HCT116 (cell line): ENCODE results near the gene COG5. TPM values are rescaled to one million over a fixed set of nuclear protein-coding genes. Genes with fewer than 3 reads are reported as not detected.

ENCODE experiments used
- ATAC-seq: fragments of 200-7000 bp; cut with Tn5 transposase; 2 replicates; pipeline ENCODE4 v1.9.1; 2020; ENCODE audit warnings: mild to moderate bottlenecking, moderate library complexity
- BruUV-seq: library from RNA; stranded (reverse); fragments of 400-500 nt; replicated peaks from 2 replicates; lab custom pipeline; 2021; lab: Mats Ljungman, UMichigan
- CTCF ChIA-PET: fragments of 300-600 bp; sonication (Branson Sonifier 250); formaldehyde crosslinking; loops from one replicate; lab custom pipeline; 2021; ENCODE audit warnings: antibody characterized with exemption; lab: Charles Lee
- POLR2A ChIA-PET: fragments of 300-600, 350-600 bp; sonication (Branson Sonifier 250); formaldehyde crosslinking; loops from one replicate; lab custom pipeline; 2021; ENCODE audit warnings: antibody characterized with exemption; lab: Charles Lee
- RAD21 ChIA-PET, 2 experiments: fragments of 300-600 bp; sonication (Branson Sonifier 250); formaldehyde crosslinking; loops; one replicate each; lab custom pipeline; 2023; ENCODE audit warnings: low total read pairs in 2 of 2; ENCODE audit not compliant: uncharacterized antibody in 2 of 2, unreplicated experiment in 2 of 2, low non-redundant PET in 1 of 2; lab: Charles Lee
- DNase-seq: peaks from one replicate; pipeline ENCODE4 v3.0.0-alpha.2; 2010; ENCODE audit warnings: low read depth, low spot score
- H2AFZ ChIP-seq: fragments of 200-600 bp; shearing (Covaris generic), sonication (generic); 2 replicates; pipeline ENCODE4 v1.6.1; 2017; ENCODE audit warnings: low read depth, mixed run types, mixed read lengths, antibody characterized with exemption, low read length; ENCODE audit not compliant: poor library complexity, severe bottlenecking
- H3K27ac ChIP-seq: 2 replicates; pipeline ENCODE4 v1.5.1; 2012; ENCODE audit warnings: low read depth, low read length
- H3K27me3 ChIP-seq: fragments of 200-600 bp; sonication (generic); 2 replicates; pipeline ENCODE4 v1.6.1; 2016; ENCODE audit warnings: mixed run types, low read length, mixed read lengths; ENCODE audit not compliant: insufficient read depth
- H3K36me3 ChIP-seq, 2 experiments: fragments of 200-500 bp in 1 of 2; fragments of 200-600 bp in 1 of 2; sonication (Bioruptor generic) in 1 of 2; sonication (generic) in 1 of 2; 2 replicates each; pipeline versions ENCODE4 v1.5.1 to v1.6.1; 2014 to 2016; ENCODE audit warnings: low read length in 2 of 2, inconsistent platforms in 1 of 2, mixed read lengths in 1 of 2, mixed run types in 1 of 2; ENCODE audit not compliant: insufficient read depth in 2 of 2, control insufficient read depth in 1 of 2
- H3K4me1 ChIP-seq, 2 experiments: fragments of 200-600 bp in 1 of 2; sonication (generic) in 1 of 2; 2 replicates each; pipeline versions ENCODE4 v1.5.1 to v1.6.1; 2012 to 2017; ENCODE audit warnings: low read length in 2 of 2, inconsistent platforms in 1 of 2, mild to moderate bottlenecking in 1 of 2, mixed read lengths in 1 of 2, mixed run types in 1 of 2, moderate library complexity in 1 of 2; ENCODE audit not compliant: insufficient read depth in 2 of 2, control insufficient read depth in 1 of 2
- H3K4me2 ChIP-seq: fragments of 200-600 bp; sonication (generic); 2 replicates; pipeline ENCODE4 v1.6.1; 2017; ENCODE audit warnings: mixed run types, low read length, mixed read lengths
- H3K4me3 ChIP-seq, 2 experiments: fragments of 200-600 bp in 1 of 2; sonication (generic) in 1 of 2; replicated peaks in 1 of 2; 2 replicates each; pipeline ENCODE4 v1.5.1; 2011 to 2016; ENCODE audit warnings: low read length in 2 of 2, control low read depth in 1 of 2, low read depth in 1 of 2, mild to moderate bottlenecking in 1 of 2, mixed read lengths in 1 of 2, mixed run types in 1 of 2
- H3K79me2 ChIP-seq: fragments of 200-600 bp; sonication (generic); 2 replicates; pipeline ENCODE4 v1.6.1; 2017; ENCODE audit warnings: mild to moderate bottlenecking, mixed run types, low read length, moderate library complexity, mixed read lengths; ENCODE audit not compliant: insufficient read depth
- H3K9ac ChIP-seq: fragments of 200-600 bp; sonication (generic); 2 replicates; pipeline ENCODE4 v1.6.1; 2016; ENCODE audit warnings: low read length, mixed read lengths
- H3K9me2 ChIP-seq: fragments of 200-600 bp; sonication (generic), shearing (Covaris generic); 2 replicates; pipeline ENCODE4 v1.6.1; 2017; ENCODE audit warnings: mixed run types, mild to moderate bottlenecking, moderate library complexity; ENCODE audit not compliant: insufficient read depth
- H3K9me3 ChIP-seq, 2 experiments: fragments of 200-500 bp in 1 of 2; fragments of 200-600 bp in 1 of 2; sonication (Bioruptor generic) in 1 of 2; sonication (generic) in 1 of 2; 2 replicates each; pipeline ENCODE4 v1.6.1; 2014 to 2017; ENCODE audit warnings: low read length in 2 of 2, mixed read lengths in 2 of 2, inconsistent platforms in 1 of 2, low read depth in 1 of 2, mild to moderate bottlenecking in 1 of 2, mixed run types in 1 of 2, moderate library complexity in 1 of 2; ENCODE audit not compliant: control insufficient read depth in 1 of 2, insufficient read depth in 1 of 2
- H4K20me1 ChIP-seq: fragments of 200-600 bp; sonication (generic), shearing (Covaris generic); 2 replicates; pipeline ENCODE4 v1.6.1; 2017; ENCODE audit warnings: mixed run types, mild to moderate bottlenecking, moderate library complexity; ENCODE audit not compliant: insufficient read depth
- CEBPB ChIP-seq: IDR thresholded peaks from 2 replicates; pipeline ENCODE4 v1.6.1; 2012; ENCODE audit warnings: low read depth
- EGR1 ChIP-seq: IDR thresholded peaks from 2 replicates; pipeline ENCODE4 v1.6.1; 2012; ENCODE audit warnings: low read depth
- EZH2phosphoT487 ChIP-seq: fragments of 200-600 bp; IDR thresholded peaks from 2 replicates; pipeline ENCODE4 v1.6.1; 2018; ENCODE audit warnings: antibody characterized with exemption, borderline replicate concordance
- POLR2AphosphoS5 ChIP-seq: IDR thresholded peaks from 2 replicates; pipeline ENCODE4 v1.6.1; 2011; ENCODE audit warnings: mild to moderate bottlenecking, low read depth, low read length, moderate library complexity
- SIN3A ChIP-seq: IDR thresholded peaks from 2 replicates; pipeline ENCODE4 v1.6.1; 2012; ENCODE audit warnings: low read depth
- SP1 ChIP-seq: IDR thresholded peaks from 2 replicates; pipeline ENCODE4 v1.6.1; 2012; ENCODE audit warnings: low read depth
- TCF7L2 ChIP-seq: IDR thresholded peaks from 2 replicates; pipeline ENCODE4 v1.7.0; 2011; ENCODE audit warnings: borderline replicate concordance, inconsistent platforms; ENCODE audit not compliant: insufficient read depth, insufficient read length; ENCODE audit errors: extremely low read depth
- ZFX ChIP-seq: fragments of 450-650 bp; IDR thresholded peaks from 2 replicates; pipeline ENCODE4 v1.6.1; 2017
- ZNF274 ChIP-seq: fragments of 200-500 bp; sonication (Bioruptor generic); IDR thresholded peaks from 2 replicates; pipeline ENCODE4 v1.6.1; 2014; ENCODE audit warnings: mild to moderate bottlenecking, low read depth, low read length, inconsistent platforms
- intact Hi-C: fragments of 100-400 bp; cut with micrococcal nuclease; formaldehyde crosslinking; loops from 2 replicates; pipeline ENCODE4 v1.10.0; 2022
- total RNA-seq: library from RNA; stranded (reverse); gene quantifications from one replicate; pipeline ENCODE4 v1.2.1, GENCODE V29; 2021; ENCODE audit not compliant: unreplicated experiment
- TF ChIP-seq, protein P1 (sequence below): IDR thresholded peaks from 2 replicates; pipeline ENCODE4 v1.6.1; 2012
- TF ChIP-seq, protein P2 (sequence below): IDR thresholded peaks from 2 replicates; pipeline ENCODE4 v1.6.1; 2011; ENCODE audit warnings: mild to moderate bottlenecking, low read length, moderate library complexity; ENCODE audit not compliant: insufficient replicate concordance; ENCODE audit errors: extremely low read depth

COG5 gene
- total RNA-seq, 1 experiment from 2014 or later = 30.7 TPM

- DNase-seq (no peak), ATAC-seq (no peak)
- Histone ChIP-seq H3K27ac (no peak overlapping the region), H3K4me3 (no peak overlapping the region), H3K4me1 (no peaks in the 10 kb centered on the region), H3K79me2 (no peaks in the 10 kb centered on the region), H2AFZ (no peak overlapping the region), H3K9me2 (no peaks in the 10 kb centered on the region), H4K20me1 (no peaks in the 10 kb centered on the region), H3K27me3 (no peaks in the 10 kb centered on the region), H3K9me3 (no peaks in the 10 kb centered on the region), H3K9ac (no peak overlapping the region), H3K4me2 (no peak overlapping the region), H3K36me3 (peaks cover 0 to 14% of the 10 kb centered on the region in 2 experiments; a peak in 1 of 4 replicates)
- CTCF ChIA-PET = no interaction called here
- TF ChIP-seq EGR1 (no peak), ZFX (no peak), SP1 (no peak)
- TF ChIP-seq, protein P1, sequence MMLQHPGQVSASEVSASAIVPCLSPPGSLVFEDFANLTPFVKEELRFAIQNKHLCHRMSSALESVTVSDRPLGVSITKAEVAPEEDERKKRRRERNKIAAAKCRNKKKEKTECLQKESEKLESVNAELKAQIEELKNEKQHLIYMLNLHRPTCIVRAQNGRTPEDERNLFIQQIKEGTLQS = no peak
- intact Hi-C loops = loop anchor here (10.0 kb wide), 1 partner anchor 340 kb away; no protein-coding TSS in a partner anchor
- RAD21 ChIA-PET = no interaction called here
- POLR2A ChIA-PET = no interaction called here
- no TSS peak for BruUV-seq
These were observed 31.4 kb upstream of the COG5 start for GRCh38 chr7:107594961-107595737.

DNA sequence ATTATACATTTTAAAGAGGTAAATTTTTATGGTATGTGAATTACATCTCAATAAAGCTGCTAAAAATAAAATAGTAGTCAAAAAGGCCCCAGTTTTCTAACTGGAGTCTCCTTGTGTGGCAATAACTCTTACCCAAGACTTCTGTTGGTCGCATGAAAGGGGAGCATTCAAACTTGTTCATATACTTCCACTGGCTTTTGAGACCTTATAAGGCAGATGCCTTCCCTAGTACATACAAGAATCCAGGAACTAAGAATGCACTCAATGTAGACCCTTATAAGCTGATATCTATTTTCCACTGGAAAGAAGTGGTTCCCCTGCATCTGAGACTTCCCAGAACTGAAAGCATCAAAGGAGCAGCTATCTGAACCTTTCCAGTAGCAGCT, 29.3 kb upstream of the COG5 start:
- ChIA-PET CTCF (no interaction called here), POLR2A (no interaction called here), RAD21 (no interaction called here)
- Histone ChIP-seq H3K27ac (no peak overlapping the region), H3K4me1 (no peaks in the 10 kb centered on the region), H3K9me3 (no peaks in the 10 kb centered on the region), H3K9ac (no peak overlapping the region), H3K9me2 (no peaks in the 10 kb centered on the region), H2AFZ (no peak overlapping the region), H4K20me1 (no peaks in the 10 kb centered on the region), H3K79me2 (peaks cover 6% of the 10 kb centered on the region; the same call in 1 of the 2 replicates), H3K4me2 (no peak overlapping the region), H3K27me3 (no peaks in the 10 kb centered on the region), H3K4me3 (no peak overlapping the region), H3K36me3 (peaks cover 0 to 16% of the 10 kb centered on the region in 2 experiments; a peak in 1 of 4 replicates)
- BruUV-seq = no TSS peak
- DNase-seq (no peak), ATAC-seq (no peak)
- intact Hi-C loops = loop anchor here (10.0 kb wide), 1 partner anchor 338 kb away; no protein-coding TSS in a partner anchor
- TF ChIP-seq, protein P2, sequence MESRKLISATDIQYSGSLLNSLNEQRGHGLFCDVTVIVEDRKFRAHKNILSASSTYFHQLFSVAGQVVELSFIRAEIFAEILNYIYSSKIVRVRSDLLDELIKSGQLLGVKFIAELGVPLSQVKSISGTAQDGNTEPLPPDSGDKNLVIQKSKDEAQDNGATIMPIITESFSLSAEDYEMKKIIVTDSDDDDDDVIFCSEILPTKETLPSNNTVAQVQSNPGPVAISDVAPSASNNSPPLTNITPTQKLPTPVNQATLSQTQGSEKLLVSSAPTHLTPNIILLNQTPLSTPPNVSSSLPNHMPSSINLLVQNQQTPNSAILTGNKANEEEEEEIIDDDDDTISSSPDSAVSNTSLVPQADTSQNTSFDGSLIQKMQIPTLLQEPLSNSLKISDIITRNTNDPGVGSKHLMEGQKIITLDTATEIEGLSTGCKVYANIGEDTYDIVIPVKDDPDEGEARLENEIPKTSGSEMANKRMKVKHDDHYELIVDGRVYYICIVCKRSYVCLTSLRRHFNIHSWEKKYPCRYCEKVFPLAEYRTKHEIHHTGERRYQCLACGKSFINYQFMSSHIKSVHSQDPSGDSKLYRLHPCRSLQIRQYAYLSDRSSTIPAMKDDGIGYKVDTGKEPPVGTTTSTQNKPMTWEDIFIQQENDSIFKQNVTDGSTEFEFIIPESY = no peak
- TF ChIP-seq ZFX = no peak
- no peak for TF ChIP-seq ZNF274
- no peak for TF ChIP-seq CEBPB
- no peak for TF ChIP-seq EZH2phosphoT487
- no peak for TF ChIP-seq SP1
- no peak for TF ChIP-seq POLR2AphosphoS5
- no peak for TF ChIP-seq SIN3A
- TF ChIP-seq EGR1 = no peak
- TF ChIP-seq TCF7L2 = no peak
